HL-60 (cell line): ENCODE measurements around the gene NRXN3.

ENCODE experiments used
- DNase-seq, 2 experiments: peaks; one replicate each; pipeline ENCODE4 v3.0.0-alpha.2; 2010 to 2020; ENCODE audit warnings: low read depth in 1 of 2, low spot score in 1 of 2
- H3K27ac ChIP-seq: fragments of 250-450 bp; sonication (Bioruptor Pico); replicated peaks from 2 replicates; pipeline ENCODE4 v1.5.1; 2020; ENCODE audit warnings: mild to moderate bottlenecking, moderate library complexity
- H3K27me3 ChIP-seq: fragments of 250-450 bp; sonication (Bioruptor Pico); 2 replicates; pipeline ENCODE4 v1.5.1; 2021; ENCODE audit warnings: mild to moderate bottlenecking, moderate library complexity; ENCODE audit not compliant: insufficient read depth, poor library complexity, severe bottlenecking
- H3K4me3 ChIP-seq: replicated peaks from 2 replicates; pipeline ENCODE4 v1.5.1; 2011; ENCODE audit warnings: mild to moderate bottlenecking, control low read depth, low read length; ENCODE audit not compliant: insufficient read depth
- CTCF ChIP-seq: IDR thresholded peaks from one replicate; pipeline ENCODE4 v1.5.1; 2011; ENCODE audit warnings: low read length, control low read depth, inconsistent platforms; ENCODE audit not compliant: insufficient read depth
- GABPA ChIP-seq: IDR thresholded peaks from 2 replicates; pipeline ENCODE4 v1.6.1; 2012; ENCODE audit warnings: low read depth
- POLR2AphosphoS5 ChIP-seq: IDR thresholded peaks from 2 replicates; pipeline ENCODE4 v1.6.1; 2012; ENCODE audit warnings: low read depth
- REST ChIP-seq: IDR thresholded peaks from 2 replicates; pipeline ENCODE4 v1.6.1; 2012; ENCODE audit warnings: low read depth; ENCODE audit not compliant: insufficient replicate concordance
- SPI1 ChIP-seq: IDR thresholded peaks from 2 replicates; pipeline ENCODE4 v1.6.1; 2012; ENCODE audit warnings: low read depth, mild to moderate bottlenecking, borderline replicate concordance

Gene NRXN3

GRCh38 chr14:78657451-78657850, 487.3 kb downstream of the NRXN3 start:
- Histone ChIP-seq H3K27me3 (no peaks in the 10 kb centered on the region), H3K27ac (no peak overlapping the region), H3K4me3 (no peak overlapping the region)
- no peak for TF ChIP-seq POLR2AphosphoS5
- no peak for TF ChIP-seq REST
- no peak for TF ChIP-seq GABPA
- no peak for TF ChIP-seq SPI1
- TF ChIP-seq CTCF: no peak
- no peak for DNase-seq

DNA sequence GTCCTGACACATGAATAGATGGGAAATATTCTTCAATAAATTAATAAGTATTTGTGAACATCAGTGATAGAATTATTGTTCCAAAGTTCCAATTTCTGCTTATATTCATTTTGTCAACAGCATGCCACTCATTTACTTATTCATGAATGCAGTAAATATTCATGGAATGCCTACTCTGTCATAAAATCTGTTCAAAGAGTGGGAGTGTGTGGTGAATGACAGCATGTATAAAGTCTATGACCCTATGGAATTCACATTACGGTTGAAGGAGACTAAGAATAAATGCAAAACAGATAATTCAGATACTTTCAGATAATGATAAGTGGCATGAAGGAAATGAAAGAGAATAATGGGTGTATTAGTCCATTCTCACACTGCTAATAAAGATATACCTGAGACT, 494.7 kb downstream of the NRXN3 start:
- no peak for TF ChIP-seq CTCF
- TF ChIP-seq GABPA: no peak
- no peak for TF ChIP-seq SPI1
- no peak for TF ChIP-seq REST
- TF ChIP-seq POLR2AphosphoS5: no peak
- DNase-seq: no peak
- H3K27me3 ChIP-seq: no peaks in the 10 kb centered on the region
- H3K27ac ChIP-seq: no peak overlapping the region
- H3K4me3 ChIP-seq: no peak overlapping the region

GRCh38 chr14:78666336-78667056, 496.3 kb downstream of the NRXN3 start:
- no peak for DNase-seq
- Histone ChIP-seq H3K4me3 (no peak overlapping the region), H3K27me3 (no peaks in the 10 kb centered on the region), H3K27ac (no peak overlapping the region)
- TF ChIP-seq REST: no peak
- no peak for TF ChIP-seq SPI1
- TF ChIP-seq CTCF: no peak
- no peak for TF ChIP-seq POLR2AphosphoS5
- TF ChIP-seq GABPA: no peak
